Parathyroid adenoma (tissue), 2 donors: ENCODE measurements around the gene WDFY2.

Experiments
- H2AFZ ChIP-seq: fragments of 300-600 bp; sonication (generic); one replicate; pipeline ENCODE4 v1.7.0; 2017; ENCODE audit warnings: antibody characterized with exemption, mild to moderate bottlenecking
- H3K27ac ChIP-seq: fragments of 300-600 bp; sonication (generic); one replicate; pipeline ENCODE4 v1.7.0; 2017
- H3K27me3 ChIP-seq: fragments of 300-600 bp; sonication (generic); one replicate; pipeline ENCODE4 v1.7.0; 2017; ENCODE audit warnings: low read length; ENCODE audit not compliant: control insufficient read depth, insufficient read depth
- H3K36me3 ChIP-seq: fragments of 300-600 bp; sonication (generic); one replicate; pipeline ENCODE4 v1.7.0; 2017; ENCODE audit warnings: low read length; ENCODE audit not compliant: control insufficient read depth, insufficient read depth
- H3K4me1 ChIP-seq: fragments of 300-600 bp; sonication (generic); one replicate; pipeline ENCODE4 v1.7.0; 2017; ENCODE audit warnings: control low read depth
- H3K4me2 ChIP-seq: fragments of 300-600 bp; sonication (generic); one replicate; pipeline ENCODE4 v1.7.0; 2017; ENCODE audit warnings: low read length
- H3K4me3 ChIP-seq: fragments of 300-600 bp; sonication (generic); one replicate; pipeline ENCODE4 v1.7.0; 2017; ENCODE audit warnings: low read depth, low read length
- H3K79me2 ChIP-seq: fragments of 300-600 bp; sonication (generic); one replicate; pipeline ENCODE4 v1.7.0; 2017; ENCODE audit warnings: control low read depth
- H3K9ac ChIP-seq: fragments of 300-600 bp; sonication (generic); one replicate; pipeline ENCODE4 v1.7.0; 2017; ENCODE audit warnings: mild to moderate bottlenecking
- H3K9me3 ChIP-seq: fragments of 300-600 bp; sonication (generic); one replicate; pipeline ENCODE4 v1.7.0; 2017; ENCODE audit warnings: low read length; ENCODE audit not compliant: control insufficient read depth
- CTCF ChIP-seq: fragments of 300-600 bp; sonication (generic); IDR thresholded peaks from one replicate; pipeline ENCODE4 v1.7.0; 2017; ENCODE audit warnings: antibody characterized with exemption, mild to moderate bottlenecking
- donor health status: primary hyperparathyroidism.

The WDFY2 gene

GRCh38 chr13:51683597-51683996, 99.3 kb downstream of the WDFY2 start:
- no peak overlapping the region for H3K4me3 ChIP-seq
- no peak overlapping the region for H2AFZ ChIP-seq
- H3K79me2 ChIP-seq: peaks cover 5% of the 10 kb centered on the region
- H3K4me2 ChIP-seq: peak overlapping the region; percentile 11
- no peaks in the 10 kb centered on the region for H3K9me3 ChIP-seq
- no peak for TF ChIP-seq CTCF
- peaks cover 4% of the 10 kb centered on the region for H3K4me1 ChIP-seq
- no peak overlapping the region for H3K9ac ChIP-seq
- H3K36me3 ChIP-seq: no peaks in the 10 kb centered on the region
- no peaks in the 10 kb centered on the region for H3K27me3 ChIP-seq
- peak overlapping the region; percentile 1 for H3K27ac ChIP-seq

GRCh38 chr13:51684076-51684475, 99.8 kb downstream of the WDFY2 start:
- Histone ChIP-seq H3K9ac (no peak overlapping the region), H2AFZ (no peak overlapping the region), H3K27ac (no peak overlapping the region), H3K4me1 (peaks cover 4% of the 10 kb centered on the region), H3K36me3 (no peaks in the 10 kb centered on the region), H3K27me3 (no peaks in the 10 kb centered on the region), H3K4me3 (no peak overlapping the region), H3K4me2 (peak overlapping the region; percentile 11), H3K79me2 (peaks cover 4% of the 10 kb centered on the region), H3K9me3 (no peaks in the 10 kb centered on the region)
- no peak for TF ChIP-seq CTCF

- TF ChIP-seq CTCF: no peak
- Histone ChIP-seq H3K4me1 (peaks cover 7% of the 10 kb centered on the region), H3K4me2 (no peak overlapping the region), H3K36me3 (no peaks in the 10 kb centered on the region), H2AFZ (no peak overlapping the region), H3K79me2 (no peaks in the 10 kb centered on the region), H3K27me3 (no peaks in the 10 kb centered on the region), H3K27ac (no peak overlapping the region), H3K4me3 (no peak overlapping the region), H3K9me3 (no peaks in the 10 kb centered on the region), H3K9ac (no peak overlapping the region)
These were observed 103.9 kb downstream of the WDFY2 start for GRCh38 chr13:51687947-51688714.

- no peak overlapping the region for H3K9ac ChIP-seq
- no peaks in the 10 kb centered on the region for H3K9me3 ChIP-seq
- H3K27me3 ChIP-seq: no peaks in the 10 kb centered on the region
- no peak overlapping the region for H3K4me2 ChIP-seq
- TF ChIP-seq CTCF: no peak
- H3K4me1 ChIP-seq: peaks cover 7% of the 10 kb centered on the region
- no peak overlapping the region for H2AFZ ChIP-seq
- H3K36me3 ChIP-seq: no peaks in the 10 kb centered on the region
- H3K79me2 ChIP-seq: no peaks in the 10 kb centered on the region
- H3K4me3 ChIP-seq: no peak overlapping the region
- H3K27ac ChIP-seq: no peak overlapping the region
These were observed 104.8 kb downstream of the WDFY2 start for GRCh38 chr13:51688937-51689662.
